HK-2 (cell line): ENCODE measurements around the gene MAN1A1.
"Not testable (repeated sequence)": the region's sequence is repeated elsewhere in the genome, so short reads cannot be mapped to it uniquely, and the experiment has no call there.

Experiments
- DNase-seq: peaks from one replicate; pipeline ENCODE4 v3.0.0-alpha.2; 2018; ENCODE audit not compliant: unreplicated experiment

The MAN1A1 gene

GRCh38 chr6:119349361-119350201 is at the start of gene MAN1A1:
Gene MAN1A1 (minus strand): TSS chr6:119349761. CDS start chr6:119349065, 696 bp downstream.
- peak; percentile 89 for DNase-seq

- no peak for DNase-seq
These were observed 45.6 kb upstream of the MAN1A1 start for GRCh38 chr6:119395192-119395591.

- DNase-seq, result no peak
These were observed 40.8 kb upstream of the MAN1A1 start for GRCh38 chr6:119390247-119390793.

- DNase-seq, result no peak
These were observed 36.4 kb upstream of the MAN1A1 start for GRCh38 chr6:119385994-119386393.

GRCh38 chr6:119384444-119384843 is 34.9 kb upstream of the MAN1A1 start:
- no peak for DNase-seq

GRCh38 chr6:119379809-119380208 is 30.2 kb upstream of the MAN1A1 start:
- DNase-seq, result no peak

GRCh38 chr6:119377043-119377442 is 27.5 kb upstream of the MAN1A1 start:
- not testable (repeated sequence) for DNase-seq

GRCh38 chr6:119370080-119370479 is 20.5 kb upstream of the MAN1A1 start:
- DNase-seq, result no peak

- no peak for DNase-seq
These were observed 19.4 kb upstream of the MAN1A1 start for GRCh38 chr6:119368921-119369320.

- DNase-seq, result no peak
These were observed 11.6 kb upstream of the MAN1A1 start for GRCh38 chr6:119361209-119361608.

GRCh38 chr6:119360262-119360915 is 10.8 kb upstream of the MAN1A1 start:
- no peak for DNase-seq

- no peak for DNase-seq
These were observed 6.3 kb upstream of the MAN1A1 start for GRCh38 chr6:119355890-119356289.

- no peak for DNase-seq
These were observed 5.6 kb upstream of the MAN1A1 start for GRCh38 chr6:119355157-119355556.

- DNase-seq, result no peak
These were observed 4.1 kb upstream of the MAN1A1 start for GRCh38 chr6:119353696-119354095.

GRCh38 chr6:119352001-119352400 is 2.4 kb upstream of the MAN1A1 start:
- no peak for DNase-seq

- DNase-seq, result no peak
These were observed 1.4 kb upstream of the MAN1A1 start for GRCh38 chr6:119350952-119351372.

- no peak for DNase-seq
These were observed 816 bp upstream of the MAN1A1 start for GRCh38 chr6:119350202-119350951.

- DNase-seq, result no peak
These were observed 707 bp downstream of the MAN1A1 start for GRCh38 chr6:119348748-119349360.

GRCh38 chr6:119348096-119348747 is 1.3 kb downstream of the MAN1A1 start:
- peak; percentile 42 for DNase-seq

- no peak for DNase-seq
These were observed 2.0 kb downstream of the MAN1A1 start for GRCh38 chr6:119347466-119348095.

- no peak for DNase-seq
These were observed 2.6 kb downstream of the MAN1A1 start for GRCh38 chr6:119346936-119347335.
